HepG2 (cell line): ENCODE data around the gene TLX1. TPM values are rescaled to one million over a fixed set of nuclear protein-coding genes. Genes with fewer than 3 reads are reported as not detected.

ENCODE experiments used
- ATAC-seq: fragments of 200-7000 bp; cut with Tn5 transposase; 3 replicates; pipeline ENCODE4 v1.9.1; 2020; ENCODE audit warnings: mild to moderate bottlenecking, moderate library complexity
- BruUV-seq: library from RNA; stranded (reverse); fragments of 400-500 nt; replicated peaks from 2 replicates; lab custom pipeline; 2021; lab: Mats Ljungman, UMichigan
- CTCF ChIA-PET: fragments of 300-600 bp; formaldehyde crosslinking; extraction: SDS; loops from one replicate; lab custom pipeline; 2021; ENCODE audit warnings: low total read pairs, inconsistent platforms, low intra/inter-chr PET ratio; lab: Yijun Ruan, JAX
- POLR2A ChIA-PET: fragments of 350-600 bp; sonication (Branson Sonifier 250); formaldehyde crosslinking; loops from one replicate; lab custom pipeline; 2020; ENCODE audit warnings: antibody characterized with exemption, inconsistent platforms; lab: Yijun Ruan, JAX
- DNase-seq: peaks from one replicate; pipeline ENCODE4 v3.0.0-alpha.2; 2015; ENCODE audit warnings: low spot score
- FAIRE-seq: peaks from 3 replicates; lab custom pipeline; 2011; peaks lifted over from hg19 to GRCh38; lab: Jason Lieb, UNC
- H2AFZ ChIP-seq: one replicate; pipeline ENCODE4 v1.6.1; 2011; ENCODE audit warnings: low read length, inconsistent platforms
- H3K27ac ChIP-seq: fragments of 300-600 bp; 3 replicates; pipeline ENCODE4 v1.8.0; 2011; ENCODE audit warnings: mixed run types, mild to moderate bottlenecking, mixed read lengths, low read length, inconsistent platforms; ENCODE audit not compliant: insufficient read depth; ENCODE audit errors: extremely low read length
- H3K27me3 ChIP-seq, 2 experiments: fragments of 200-600 bp in 1 of 2; 2 replicates in 1 of 2; 3 replicates in 1 of 2; pipeline versions ENCODE4 v1.6.0 to v1.8.0; 2011; ENCODE audit warnings: low read length in 2 of 2, mild to moderate bottlenecking in 2 of 2, moderate library complexity in 2 of 2, inconsistent platforms in 1 of 2; ENCODE audit not compliant: insufficient read depth in 2 of 2, control insufficient read depth in 1 of 2
- H3K36me3 ChIP-seq, 2 experiments: fragments of 200-600 bp in 1 of 2; replicated peaks in 1 of 2; 2 replicates in 1 of 2; 3 replicates in 1 of 2; pipeline versions ENCODE4 v1.5.1 to v1.8.0; 2011; ENCODE audit warnings: low read length in 2 of 2, inconsistent platforms in 1 of 2; ENCODE audit not compliant: insufficient read depth in 2 of 2, control insufficient read depth in 1 of 2
- H3K4me1 ChIP-seq: 2 replicates; pipeline ENCODE4 v1.5.1; 2012; ENCODE audit warnings: low read length, inconsistent platforms; ENCODE audit not compliant: insufficient read depth
- H3K4me2 ChIP-seq: 2 replicates; pipeline ENCODE4 v1.6.0; 2011; ENCODE audit warnings: low read depth, low read length, inconsistent platforms
- H3K4me3 ChIP-seq, 3 experiments: fragments of 200-600 bp in 1 of 3; sonication (generic), shearing (Covaris generic) in 1 of 3; replicated peaks in 1 of 3; 2 replicates each; pipeline ENCODE4 v1.5.1; 2011 to 2016; ENCODE audit warnings: low read length in 3 of 3, inconsistent platforms in 2 of 3, low read depth in 2 of 3, mild to moderate bottlenecking in 2 of 3, control low read depth in 1 of 3, mixed read lengths in 1 of 3; ENCODE audit not compliant: insufficient read depth in 1 of 3
- H3K79me2 ChIP-seq: one replicate; pipeline ENCODE4 v1.6.1; 2011; ENCODE audit warnings: low read length, inconsistent platforms; ENCODE audit not compliant: insufficient read depth
- H3K9ac ChIP-seq: 2 replicates; pipeline ENCODE4 v1.6.0; 2011; ENCODE audit warnings: mild to moderate bottlenecking, low read depth, low read length, inconsistent platforms; ENCODE audit not compliant: insufficient read depth
- H3K9me3 ChIP-seq: 2 replicates; pipeline ENCODE4 v1.5.1; 2012; ENCODE audit warnings: mild to moderate bottlenecking, low read length
- H4K20me1 ChIP-seq: 2 replicates; pipeline ENCODE4 v1.6.0; 2011; ENCODE audit warnings: inconsistent platforms, mild to moderate bottlenecking, low read length, moderate library complexity; ENCODE audit not compliant: insufficient read depth
- AFF4 ChIP-seq: sonication (generic); formaldehyde crosslinking; IDR thresholded peaks from 2 replicates; pipeline ENCODE4 v1.4.0; 2020; ENCODE audit warnings: missing genetic modification reagents
- CHCHD3 ChIP-seq: sonication (generic); formaldehyde crosslinking; IDR thresholded peaks from 2 replicates; pipeline ENCODE4 v1.8.0; 2022; ENCODE audit warnings: mild to moderate bottlenecking, missing genetic modification reagents, moderate library complexity
- DPF2 ChIP-seq: sonication (generic); formaldehyde crosslinking; IDR thresholded peaks from 2 replicates; pipeline ENCODE4 v1.4.0; 2020; ENCODE audit warnings: mild to moderate bottlenecking, low read depth, missing genetic modification reagents, borderline replicate concordance
- HMG20A ChIP-seq: IDR thresholded peaks from 2 replicates; pipeline ENCODE4 v1.6.1; 2016; ENCODE audit warnings: borderline replicate concordance
- PAF1 ChIP-seq: IDR thresholded peaks from 2 replicates; pipeline ENCODE4 v1.6.1; 2016; ENCODE audit warnings: missing genetic modification reagents, missing compliant biosample characterization
- ZNF318 ChIP-seq: sonication (generic); formaldehyde crosslinking; IDR thresholded peaks from 2 replicates; pipeline ENCODE4 v1.4.0; 2020; ENCODE audit warnings: mild to moderate bottlenecking, missing genetic modification reagents
- ZNF546 ChIP-seq: sonication (generic); formaldehyde crosslinking; conservative IDR thresholded peaks from 2 replicates; pipeline ENCODE4 v1.8.1; 2023; ENCODE audit warnings: mild to moderate bottlenecking, missing genetic modification reagents
- WGBS: methylation state at CpG from one replicate; pipeline ENCODE4 v1.1.6; 2017; ENCODE audit warnings: low lambda C conversion rate; 5-methylcytosine and 5-hydroxymethylcytosine counted together
- in situ Hi-C: cut with HindIII; loops from 2 replicates; pipeline ENCODE4 v1.10.0; 2017; ENCODE audit warnings: low pct_unique_long_range_greater_than_20kb; ENCODE audit not compliant: extremely low pct_ligation_motif_present
- intact Hi-C: fragments of 100-400 bp; cut with micrococcal nuclease; formaldehyde crosslinking; loops from one replicate; pipeline ENCODE4 v1.10.0; 2022; ENCODE audit not compliant: unreplicated experiment
- polyA plus RNA-seq, 8 experiments: library from polyadenylated mRNA; depleted of rRNA in 3 of 8; stranded (reverse) in 7 of 8; unstranded in 1 of 8; fragments of >200 nt; fragmentation: Illumina TruSeq in 4 of 8; extraction: Trizol in 4 of 8; gene quantifications; 2 replicates each; pipeline versions ENCODE4 v1.2.1 to v1.2.3, GENCODE V29; 2011 to 2016; ENCODE audit warnings: low read depth in 4 of 8, missing spikeins in 1 of 8, mixed read lengths in 1 of 8; ENCODE audit not compliant: insufficient read depth in 1 of 8
- total RNA-seq, 5 experiments: library from RNA; depleted of rRNA; stranded (reverse); fragments of >200 nt; fragmentation: Illumina TruSeq; extraction: Trizol; gene quantifications; 2 replicates each; pipeline ENCODE4 v1.2.3, GENCODE V29; 2016; ENCODE audit warnings: low read depth in 1 of 5
- TF ChIP-seq, protein P1 (sequence below): sonication (generic); formaldehyde crosslinking; conservative IDR thresholded peaks from 2 replicates; pipeline ENCODE4 v1.4.0; 2020; ENCODE audit warnings: missing genetic modification reagents

Gene TLX1
- total and polyA plus RNA-seq, 2 of the 13 experiments (the other 11 are each of a cell fraction or from before 2014, with no cell fraction given), result 0.07 to 0.26 TPM

GRCh38 chr10:101090597-101090996 is 40.5 kb upstream of the TLX1 start:
- Histone ChIP-seq H4K20me1 (no peaks in the 10 kb centered on the region), H3K9ac (no peak overlapping the region), H3K4me2 (no peak overlapping the region), H3K27ac (no peak overlapping the region), H2AFZ (no peak overlapping the region), H3K79me2 (no peaks in the 10 kb centered on the region), H3K4me1 (peaks cover 22% of the 10 kb centered on the region), H3K4me3 (no peak overlapping the region), H3K36me3 (no peaks in the 10 kb centered on the region), H3K27me3 (peaks cover 12 to 87% of the 10 kb centered on the region in 2 experiments), H3K9me3 (no peaks in the 10 kb centered on the region)
- intact Hi-C loops, result no loop called here
- DNase-seq, result no peak
- FAIRE-seq, result no peak
- BruUV-seq, result no TSS peak
- 82% methylated on average over 5 of the region's 5 CpGs for WGBS
- in situ Hi-C loops, result no loop called here
- ChIA-PET POLR2A (interaction anchor here (1.2 kb wide), 1 partner anchor 23 kb away, joined by 4 read pairs; no protein-coding TSS in a partner anchor), CTCF (no interaction called here)
- no peak for ATAC-seq
- no peak for TF ChIP-seq AFF4 (CRISPR knock-in tag)
- no peak for TF ChIP-seq CHCHD3
- TF ChIP-seq, protein P1, sequence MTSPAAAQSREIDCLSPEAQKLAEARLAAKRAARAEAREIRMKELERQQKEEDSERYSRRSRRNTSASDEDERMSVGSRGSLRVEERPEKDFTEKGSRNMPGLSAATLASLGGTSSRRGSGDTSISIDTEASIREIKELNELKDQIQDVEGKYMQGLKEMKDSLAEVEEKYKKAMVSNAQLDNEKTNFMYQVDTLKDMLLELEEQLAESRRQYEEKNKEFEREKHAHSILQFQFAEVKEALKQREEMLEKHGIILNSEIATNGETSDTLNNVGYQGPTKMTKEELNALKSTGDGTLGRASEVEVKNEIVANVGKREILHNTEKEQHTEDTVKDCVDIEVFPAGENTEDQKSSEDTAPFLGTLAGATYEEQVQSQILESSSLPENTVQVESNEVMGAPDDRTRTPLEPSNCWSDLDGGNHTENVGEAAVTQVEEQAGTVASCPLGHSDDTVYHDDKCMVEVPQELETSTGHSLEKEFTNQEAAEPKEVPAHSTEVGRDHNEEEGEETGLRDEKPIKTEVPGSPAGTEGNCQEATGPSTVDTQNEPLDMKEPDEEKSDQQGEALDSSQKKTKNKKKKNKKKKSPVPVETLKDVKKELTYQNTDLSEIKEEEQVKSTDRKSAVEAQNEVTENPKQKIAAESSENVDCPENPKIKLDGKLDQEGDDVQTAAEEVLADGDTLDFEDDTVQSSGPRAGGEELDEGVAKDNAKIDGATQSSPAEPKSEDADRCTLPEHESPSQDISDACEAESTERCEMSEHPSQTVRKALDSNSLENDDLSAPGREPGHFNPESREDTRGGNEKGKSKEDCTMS (CRISPR knock-in tag), result no peak
- TF ChIP-seq DPF2 (CRISPR knock-in tag), result no peak
- no peak for TF ChIP-seq PAF1 (CRISPR knock-in tag)
- TF ChIP-seq HMG20A, result no peak
- TF ChIP-seq ZNF318, result no peak
- TF ChIP-seq ZNF546 (CRISPR knock-in tag), result no peak
